ENCODE results near the gene DDX18. TPM values are rescaled to one million over a fixed set of nuclear protein-coding genes. Genes with fewer than 3 reads are reported as not detected.

DDX18 gene
- total RNA-seq, 1 experiment from 2014 or later = 42.8 TPM

DNA sequence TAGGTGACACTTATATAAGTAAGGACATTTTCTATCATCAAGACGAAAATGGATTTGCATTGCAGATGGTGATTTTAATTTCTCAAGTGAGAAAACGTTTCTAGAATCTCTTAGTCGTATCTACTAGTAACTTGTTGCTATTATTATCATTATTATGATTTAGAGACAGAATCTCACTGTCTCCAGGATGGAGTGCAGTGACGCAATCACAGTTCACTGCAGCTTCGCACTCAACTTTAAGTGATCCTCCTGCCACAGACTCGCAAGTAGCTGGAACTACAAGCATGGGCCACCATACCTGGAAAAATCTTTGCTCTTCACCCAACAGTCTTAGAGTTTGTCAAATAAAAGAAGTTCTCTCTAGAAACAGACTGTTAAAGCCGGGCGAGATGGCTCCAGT lies 37.6 kb upstream of the DDX18 start:
- Histone ChIP-seq H3K9me2 (replicated peaks; ENCODE audit: low read length) (no peaks in the 10 kb centered on the region), H3K4me1 (ENCODE audit: insufficient read depth, low read length) (no peaks in the 10 kb centered on the region), H3K9ac (ENCODE audit: low read length) (no peak overlapping the region), H4K20me1 (ENCODE audit: low read length) (no peaks in the 10 kb centered on the region), H3F3A (ENCODE audit: low read length, unreplicated experiment) (no peaks in the 10 kb centered on the region), H3K4me3 (ENCODE audit: low read length) (no peak overlapping the region), H2AFZ (ENCODE audit: low read length) (no peak overlapping the region), H3K79me2 (ENCODE audit: low read length) (no peaks in the 10 kb centered on the region), H3K9me3 (ENCODE audit: low read length) (no peaks in the 10 kb centered on the region), H3K27me3 (ENCODE audit: low read length) (peaks cover 6% of the 10 kb centered on the region), H3K27ac (ENCODE audit: low read length) (no peak overlapping the region), H3K36me3 (ENCODE audit: low read depth, low read length) (no peaks in the 10 kb centered on the region), H3K4me2 (ENCODE audit: low read length) (no peak overlapping the region)
- BruUV-seq (replicated peaks) = no TSS peak
- TF ChIP-seq CTCF (conservative IDR thresholded peaks at IDR 0.05; ENCODE audit: low read depth, low read length) (no peak), EZH2 (IDR thresholded peaks at IDR 0.05; ENCODE audit: low read length, unreplicated experiment) (no peak), EZH2phosphoT487 (IDR thresholded peaks at IDR 0.05; ENCODE audit: borderline replicate concordance, low read length) (no peak)
- ATAC-seq (no peak), DNase-seq (no peak)
- ChIA-PET CTCF (interaction anchor here (1.1 kb wide), 1 partner anchor 9 kb away, joined by 7 read pairs; no protein-coding TSS in a partner anchor), POLR2A (ENCODE audit: unreplicated experiment) (no interaction called here)
- intact Hi-C loops (cut with micrococcal nuclease) = loop anchor here (10.0 kb wide), 1 partner anchor 1862 kb away; no protein-coding TSS in a partner anchor

DNA sequence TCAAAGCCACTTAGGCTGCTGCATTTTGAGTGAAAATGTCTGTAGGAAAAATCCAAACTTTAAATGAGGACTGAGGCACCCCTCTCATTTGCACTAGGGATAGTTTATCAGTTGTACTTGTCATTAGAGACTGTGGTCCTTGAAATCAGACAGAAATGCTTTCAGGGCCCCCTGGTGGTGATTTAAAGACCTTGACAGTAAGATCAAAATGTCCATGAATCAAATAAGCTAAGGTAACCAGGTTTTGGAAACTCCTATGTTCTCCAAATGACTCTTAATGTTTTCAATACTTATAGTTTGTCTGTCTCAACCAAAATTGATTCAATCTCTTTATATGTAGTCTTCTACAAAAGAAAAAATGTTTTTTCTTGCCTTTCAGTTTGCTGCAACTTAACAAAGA lies 28.8 kb upstream of the DDX18 start:
- CTCF ChIA-PET = interaction anchor here (0.6 to 0.9 kb wide), 4 partner anchors 9 to 219 kb away, joined by 3 to 10 read pairs (median 5); no protein-coding TSS in a partner anchor

More for the DNA sequence above, 28.8 kb upstream of the DDX18 start:
- POLR2A ChIA-PET (ENCODE audit: unreplicated experiment) = no interaction called here
- no peak overlapping the region for H3K9ac ChIP-seq (ENCODE audit: low read length)
- H4K20me1 ChIP-seq (ENCODE audit: low read length) = no peaks in the 10 kb centered on the region
- no peaks in the 10 kb centered on the region for H3K36me3 ChIP-seq (ENCODE audit: low read depth, low read length)
- DNase-seq (peak; percentile 68), ATAC-seq (peak; percentile 51)
- H3K27me3 ChIP-seq (ENCODE audit: low read length) = no peaks in the 10 kb centered on the region
- no peak overlapping the region for H3K4me3 ChIP-seq (ENCODE audit: low read length)
- BruUV-seq (replicated peaks) = no TSS peak
- no peak overlapping the region for H2AFZ ChIP-seq (ENCODE audit: low read length)
- no peaks in the 10 kb centered on the region for H3K9me2 ChIP-seq (replicated peaks; ENCODE audit: low read length)
- no peaks in the 10 kb centered on the region for H3K9me3 ChIP-seq (ENCODE audit: low read length)
- no peaks in the 10 kb centered on the region for H3K4me1 ChIP-seq (ENCODE audit: insufficient read depth, low read length)
- no peak for TF ChIP-seq EZH2 (IDR thresholded peaks at IDR 0.05; ENCODE audit: low read length, unreplicated experiment)
- no peak for TF ChIP-seq EZH2phosphoT487 (IDR thresholded peaks at IDR 0.05; ENCODE audit: borderline replicate concordance, low read length)
- TF ChIP-seq CTCF (conservative IDR thresholded peaks at IDR 0.05; ENCODE audit: low read depth, low read length) = peak; percentile 79
- no peaks in the 10 kb centered on the region for H3K79me2 ChIP-seq (ENCODE audit: low read length)
- no peak overlapping the region for H3K4me2 ChIP-seq (ENCODE audit: low read length)
- no peak overlapping the region for H3K27ac ChIP-seq (ENCODE audit: low read length)
- intact Hi-C loops (cut with micrococcal nuclease) = loop anchor here (5.0 kb wide), 1 partner anchor 313 kb away; no protein-coding TSS in a partner anchor
- no peaks in the 10 kb centered on the region for H3F3A ChIP-seq (ENCODE audit: low read length, unreplicated experiment)

Measured in PC-3 (cell line).